ACC112 (cell line): ENCODE results near the gene WIPF2.
A peak's percentile ranks its signal among the peaks of the same experiment; 100 is the strongest.

Experiments
- H2AFZ ChIP-seq: fragments of 200-600 bp; sonication (generic); one replicate; pipeline ENCODE4 v1.6.0; 2017; ENCODE audit warnings: antibody characterized with exemption, low read length; ENCODE audit not compliant: unreplicated experiment
- H3K27ac ChIP-seq: fragments of 200-600 bp; sonication (generic); 2 replicates; pipeline ENCODE4 v1.5.1; 2014; ENCODE audit warnings: low read depth, mild to moderate bottlenecking, antibody characterized with exemption, low read length, moderate library complexity
- H3K27me3 ChIP-seq: fragments of 200-600 bp; sonication (generic); 2 replicates; pipeline ENCODE4 v1.6.1; 2014; ENCODE audit warnings: mild to moderate bottlenecking, antibody characterized with exemption, low read length, moderate library complexity, mixed read lengths; ENCODE audit not compliant: insufficient read depth
- H3K36me3 ChIP-seq: fragments of 200-600 bp; sonication (generic); 2 replicates; pipeline ENCODE4 v1.6.1; 2016; ENCODE audit warnings: mild to moderate bottlenecking, antibody characterized with exemption, low read length, moderate library complexity, mixed read lengths; ENCODE audit not compliant: insufficient read depth
- H3K4me1 ChIP-seq: fragments of 200-600 bp; sonication (generic); one replicate; pipeline ENCODE4 v1.6.1; 2016; ENCODE audit warnings: low read length, mixed read lengths; ENCODE audit not compliant: insufficient read depth, unreplicated experiment, control insufficient read depth
- H3K4me3 ChIP-seq: fragments of 200-600 bp; sonication (generic); 2 replicates; pipeline ENCODE4 v1.5.1; 2014; ENCODE audit warnings: mild to moderate bottlenecking, low read depth, low read length
- H3K79me2 ChIP-seq: fragments of 200-600 bp; sonication (generic); one replicate; pipeline ENCODE4 v1.6.0; 2016; ENCODE audit warnings: low read length; ENCODE audit not compliant: control insufficient read depth, unreplicated experiment, insufficient read depth

The WIPF2 gene, protein sequence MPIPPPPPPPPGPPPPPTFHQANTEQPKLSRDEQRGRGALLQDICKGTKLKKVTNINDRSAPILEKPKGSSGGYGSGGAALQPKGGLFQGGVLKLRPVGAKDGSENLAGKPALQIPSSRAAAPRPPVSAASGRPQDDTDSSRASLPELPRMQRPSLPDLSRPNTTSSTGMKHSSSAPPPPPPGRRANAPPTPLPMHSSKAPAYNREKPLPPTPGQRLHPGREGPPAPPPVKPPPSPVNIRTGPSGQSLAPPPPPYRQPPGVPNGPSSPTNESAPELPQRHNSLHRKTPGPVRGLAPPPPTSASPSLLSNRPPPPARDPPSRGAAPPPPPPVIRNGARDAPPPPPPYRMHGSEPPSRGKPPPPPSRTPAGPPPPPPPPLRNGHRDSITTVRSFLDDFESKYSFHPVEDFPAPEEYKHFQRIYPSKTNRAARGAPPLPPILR

DNA sequence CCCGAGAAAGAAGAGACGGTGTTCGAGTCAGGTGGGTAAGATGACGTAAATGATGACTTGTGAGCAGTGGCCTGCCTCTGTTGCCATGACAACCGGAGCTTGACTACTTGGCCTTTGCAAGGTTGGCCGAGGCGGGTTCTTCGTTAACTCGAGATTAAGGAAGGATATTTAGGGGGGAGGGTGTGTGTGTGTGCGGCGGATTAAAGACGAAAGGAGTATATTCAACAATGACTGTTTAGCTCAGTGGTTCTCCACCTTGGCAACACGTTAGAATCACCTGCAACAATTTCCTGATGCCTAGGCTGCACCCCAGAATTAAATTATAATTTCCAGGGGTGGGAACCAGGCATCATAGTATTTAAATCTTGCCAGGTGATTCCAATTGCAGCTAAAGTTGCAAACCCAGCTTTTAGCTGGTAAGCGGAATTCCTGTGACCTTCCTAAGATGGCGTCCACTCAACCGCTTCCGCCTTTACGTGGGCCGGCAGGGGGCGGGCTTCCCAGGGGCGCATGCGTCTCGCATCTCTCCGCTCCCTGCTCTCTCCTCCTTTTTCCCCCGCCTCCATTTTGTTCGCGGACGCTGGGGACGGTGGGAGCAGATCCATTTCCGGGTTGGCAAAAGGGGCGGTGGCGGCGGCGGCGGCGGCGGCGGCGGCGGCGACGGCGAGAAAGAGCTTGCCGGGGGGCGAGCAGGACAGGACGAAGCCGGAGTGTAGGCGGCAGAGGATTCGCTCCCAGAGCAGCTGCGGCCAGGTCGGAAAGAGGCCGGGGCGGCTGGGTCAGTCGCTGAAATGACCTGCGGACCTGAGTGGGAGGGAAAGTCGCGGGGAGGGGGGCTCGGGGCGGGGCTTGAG is at the start of gene WIPF2:
TSS of gene WIPF2 (plus strand) at position 565 of the 854 bp plus-strand sequence. CDS start 37,156 bp downstream, outside the sequence.
- peaks cover 18% of the 10 kb centered on the region for H3K4me1 ChIP-seq
- H3K79me2 ChIP-seq: peaks cover 30% of the 10 kb centered on the region
- peak within 1 kb of the TSS; percentile 92 for H3K27ac ChIP-seq
- no peaks in the 10 kb centered on the region for H3K27me3 ChIP-seq
- no peaks in the 10 kb centered on the region for H3K36me3 ChIP-seq
- H2AFZ ChIP-seq: peak within 1 kb of the TSS; percentile 89
- peak within 1 kb of the TSS; percentile 95 for H3K4me3 ChIP-seq

DNA sequence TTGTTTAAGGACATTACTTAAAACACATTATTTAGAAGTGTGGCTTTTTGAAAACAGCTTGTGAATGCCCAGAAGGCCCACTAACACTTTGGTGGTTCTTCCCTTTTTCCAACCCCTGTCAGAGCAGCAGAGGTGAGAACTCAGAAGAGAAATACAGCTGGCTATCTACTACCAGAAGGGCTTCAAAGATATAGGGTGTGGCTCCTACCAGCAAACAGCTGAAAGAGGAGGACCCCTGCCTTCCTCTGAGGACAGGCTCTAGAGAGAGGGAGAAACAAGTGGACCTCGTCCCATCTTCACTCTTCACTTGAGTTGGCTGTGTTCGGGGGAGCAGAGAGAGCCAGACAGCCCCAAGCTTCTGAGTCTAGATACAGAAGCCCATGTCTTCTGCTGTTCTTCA is 48.8 kb upstream of the WIPF2 start:
- Histone ChIP-seq H2AFZ (no peak overlapping the region), H3K4me3 (no peak overlapping the region), H3K27me3 (no peaks in the 10 kb centered on the region), H3K79me2 (no peaks in the 10 kb centered on the region), H3K36me3 (peaks cover 34% of the 10 kb centered on the region), H3K4me1 (no peaks in the 10 kb centered on the region), H3K27ac (no peak overlapping the region)

DNA sequence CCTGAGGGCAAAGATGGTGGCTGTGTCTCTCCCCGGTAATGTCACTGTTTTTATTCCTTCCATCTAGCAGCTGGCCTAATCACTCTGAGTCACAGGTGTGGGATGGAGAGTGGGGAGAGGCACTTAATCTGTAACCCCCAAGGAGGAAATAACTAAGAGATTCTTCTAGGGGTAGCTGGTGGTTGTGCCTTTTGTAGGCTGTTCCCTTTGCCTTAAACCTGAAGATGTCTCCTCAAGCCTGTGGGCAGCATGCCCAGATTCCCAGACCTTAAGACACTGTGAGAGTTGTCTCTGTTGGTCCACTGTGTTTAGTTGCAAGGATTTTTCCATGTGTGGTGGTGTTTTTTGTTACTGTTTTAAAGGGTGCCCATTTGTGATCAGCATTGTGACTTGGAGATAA is 47.4 kb upstream of the WIPF2 start:
- Histone ChIP-seq H3K27ac (no peak overlapping the region), H3K4me1 (peaks cover 2% of the 10 kb centered on the region), H2AFZ (no peak overlapping the region), H3K36me3 (peaks cover 29% of the 10 kb centered on the region), H3K4me3 (no peak overlapping the region), H3K27me3 (no peaks in the 10 kb centered on the region), H3K79me2 (no peaks in the 10 kb centered on the region)

DNA sequence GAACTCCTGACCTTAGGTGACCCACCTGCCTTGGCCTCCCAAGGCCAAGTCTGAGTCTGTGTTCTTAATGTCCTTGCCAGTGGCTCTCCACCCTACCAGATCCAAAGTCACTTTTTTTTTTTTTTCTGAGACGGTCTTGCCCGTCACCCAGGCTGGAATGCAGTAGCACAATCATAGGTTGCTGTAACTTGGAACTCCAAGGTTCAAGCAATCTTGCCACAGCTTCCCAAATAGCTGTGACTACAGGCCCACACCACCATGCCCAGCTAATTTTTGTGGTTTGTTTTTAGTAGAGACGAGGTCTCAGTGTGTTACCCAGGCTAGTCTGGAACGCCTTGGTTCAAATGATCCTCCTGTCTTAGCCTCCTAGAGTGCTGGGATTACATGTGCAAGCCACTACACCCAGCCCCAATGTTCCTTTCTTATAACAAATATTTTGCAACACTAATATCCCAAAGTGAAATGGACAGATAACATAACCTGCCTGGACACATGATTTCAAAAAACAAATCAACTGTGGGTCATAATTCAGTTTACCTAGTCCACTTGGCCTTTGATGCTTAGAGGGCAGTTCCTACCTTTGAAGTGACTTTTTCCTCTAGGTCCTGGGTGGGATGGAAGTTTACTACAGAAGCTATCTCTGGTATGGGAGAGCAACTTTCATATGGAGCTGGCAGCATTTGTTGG is 45.9 kb upstream of the WIPF2 start:
- Histone ChIP-seq H3K27ac (no peak overlapping the region), H3K36me3 (peaks cover 29% of the 10 kb centered on the region), H3K27me3 (no peaks in the 10 kb centered on the region), H3K79me2 (no peaks in the 10 kb centered on the region), H2AFZ (no peak overlapping the region), H3K4me3 (no peak overlapping the region), H3K4me1 (peaks cover 8% of the 10 kb centered on the region)

- Histone ChIP-seq H3K4me3 (no peak overlapping the region), H2AFZ (no peak overlapping the region), H3K27ac (no peak overlapping the region), H3K79me2 (no peaks in the 10 kb centered on the region), H3K27me3 (no peaks in the 10 kb centered on the region), H3K36me3 (peaks cover 27% of the 10 kb centered on the region), H3K4me1 (peaks cover 8% of the 10 kb centered on the region)
Observed at GRCh38 chr17:40173778-40174135, 45.3 kb upstream of the WIPF2 start.

DNA sequence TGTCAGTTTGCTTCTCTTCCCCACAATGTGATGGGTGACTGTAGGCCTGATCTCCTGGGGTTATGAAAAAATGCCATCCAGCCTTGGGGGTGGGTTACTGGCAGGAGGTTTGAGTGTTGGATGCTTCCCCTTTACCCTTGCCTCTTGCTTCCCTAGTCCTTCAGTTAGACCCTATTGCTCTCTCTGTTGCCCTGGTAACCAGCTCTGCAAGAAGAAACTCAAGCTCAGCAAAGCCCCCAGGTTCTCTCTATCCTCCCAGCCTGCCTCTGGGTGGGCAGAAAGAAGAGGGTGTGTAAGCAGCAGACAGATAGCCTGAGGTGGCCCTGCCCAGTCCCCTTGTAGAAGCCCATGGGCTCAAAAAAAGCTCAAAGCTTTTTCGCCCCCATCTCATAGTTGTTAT is 44.6 kb upstream of the WIPF2 start:
- Histone ChIP-seq H3K79me2 (no peaks in the 10 kb centered on the region), H3K36me3 (peaks cover 20% of the 10 kb centered on the region; the same call in 1 of the 2 replicates), H2AFZ (no peak overlapping the region), H3K27me3 (no peaks in the 10 kb centered on the region), H3K4me3 (no peak overlapping the region), H3K27ac (no peak overlapping the region), H3K4me1 (peaks cover 10% of the 10 kb centered on the region)

GRCh38 chr17:40175928-40176753 is 43.0 kb upstream of the WIPF2 start:
- H3K4me3 ChIP-seq: no peak overlapping the region
- H3K36me3 ChIP-seq: peaks cover 6% of the 10 kb centered on the region; the same call in 1 of the 2 replicates
- no peak overlapping the region for H2AFZ ChIP-seq
- H3K79me2 ChIP-seq: no peaks in the 10 kb centered on the region
- no peaks in the 10 kb centered on the region for H3K27me3 ChIP-seq
- H3K4me1 ChIP-seq: peaks cover 23% of the 10 kb centered on the region
- no peak overlapping the region for H3K27ac ChIP-seq

DNA sequence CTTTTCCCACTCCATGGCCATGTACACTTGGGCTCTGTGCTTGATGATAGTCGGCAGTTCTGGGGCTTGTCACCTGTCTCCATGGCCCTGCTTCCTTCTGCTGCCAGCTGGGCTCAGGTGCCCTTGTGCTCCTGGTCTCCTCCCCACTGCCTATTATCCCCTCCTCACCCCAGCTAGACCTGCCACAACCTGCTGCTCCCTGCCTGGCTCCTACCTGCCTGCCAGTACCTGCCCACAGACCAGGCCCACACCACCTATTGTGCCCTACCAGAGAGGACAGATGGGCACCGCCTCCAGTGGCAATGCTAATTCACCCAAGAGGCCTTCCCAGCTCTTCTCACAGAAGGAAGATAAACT is 42.4 kb upstream of the WIPF2 start:
- Histone ChIP-seq H3K27ac (no peak overlapping the region), H3K4me3 (peak overlapping the region; percentile 57; the same call in 1 of the 2 replicates), H3K27me3 (no peaks in the 10 kb centered on the region), H3K4me1 (peaks cover 23% of the 10 kb centered on the region), H3K36me3 (peaks cover 4% of the 10 kb centered on the region; the same call in 1 of the 2 replicates), H2AFZ (no peak overlapping the region), H3K79me2 (no peaks in the 10 kb centered on the region)

DNA sequence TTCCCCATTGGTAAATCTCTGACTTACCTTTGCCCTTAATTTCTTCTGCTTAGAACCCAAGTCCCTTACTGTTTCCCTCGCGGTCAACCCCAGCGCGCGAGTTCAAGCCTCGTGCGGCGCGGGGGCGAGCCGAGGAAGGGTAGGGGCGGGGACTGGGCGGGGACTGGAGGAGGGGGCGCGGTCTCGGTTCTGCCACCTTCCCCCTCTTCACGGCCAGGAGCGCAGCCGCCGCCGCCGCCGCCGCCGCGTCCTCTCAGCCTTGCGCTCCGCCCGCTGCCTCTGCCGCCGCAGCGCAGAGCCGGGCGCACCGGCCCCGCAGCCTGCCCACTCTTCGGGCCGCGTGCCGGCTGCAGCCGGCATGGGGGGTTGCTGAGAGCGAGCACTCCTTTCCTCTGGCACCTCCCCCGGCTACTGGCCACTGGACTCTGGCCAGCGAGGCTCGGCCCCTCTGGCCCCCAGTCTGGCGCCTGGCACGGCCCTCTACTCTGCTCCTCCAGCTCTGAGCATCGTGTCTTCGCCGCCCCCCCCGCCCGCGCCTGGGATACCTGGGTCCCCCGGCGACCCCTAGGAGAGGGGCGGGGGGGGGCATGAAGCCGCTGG is 41.7 kb upstream of the WIPF2 start, which contains the start of gene RAPGEFL1:
TSS of gene RAPGEFL1 (plus strand) at position 196 of the 600 bp plus-strand sequence. CDS start at position 588, 392 bp downstream.
- H3K79me2 ChIP-seq: no peaks in the 10 kb centered on the region
- peaks cover 23% of the 10 kb centered on the region for H3K4me1 ChIP-seq
- no peaks in the 10 kb centered on the region for H3K27me3 ChIP-seq
- peak within 1 kb of the TSS; percentile 57 for H3K4me3 ChIP-seq
- no peak within 1 kb of the TSS for H3K27ac ChIP-seq
- no peak within 1 kb of the TSS for H2AFZ ChIP-seq
- peaks cover under 1% of the 10 kb centered on the region; the same call in 1 of the 2 replicates for H3K36me3 ChIP-seq
